H54 (cell line): ENCODE measurements around the gene COA6.

Experiments used
- DNase-seq: peaks from one replicate; pipeline ENCODE4 v3.0.0; 2011; ENCODE audit warnings: low spot score, mixed read lengths; ENCODE audit not compliant: insufficient read length
- FAIRE-seq: peaks from 3 replicates; lab custom pipeline; 2011; peaks lifted over from hg19 to GRCh38; lab: Jason Lieb, UNC
- POLR2A ChIP-seq: IDR thresholded peaks from 2 replicates; pipeline ENCODE4 v1.6.1; 2011; ENCODE audit warnings: low read depth, mild to moderate bottlenecking, low read length

COA6 gene

GRCh38 chr1:234408757-234409156 lies 35.5 kb downstream of the COA6 start:
- no peak for TF ChIP-seq POLR2A
- FAIRE-seq (no peak), DNase-seq (no peak)

- FAIRE-seq (no peak), DNase-seq (no peak)
- no peak for TF ChIP-seq POLR2A
Observed at GRCh38 chr1:234409328-234409727, 36.1 kb downstream of the COA6 start.

- DNase-seq (no peak), FAIRE-seq (no peak)
- TF ChIP-seq POLR2A: no peak
Observed at GRCh38 chr1:234412830-234413229, 39.6 kb downstream of the COA6 start.

GRCh38 chr1:234413485-234413884 lies 40.2 kb downstream of the COA6 start:
- DNase-seq (no peak), FAIRE-seq (no peak)
- no peak for TF ChIP-seq POLR2A

GRCh38 chr1:234413990-234414389 lies 40.7 kb downstream of the COA6 start:
- TF ChIP-seq POLR2A: no peak
- DNase-seq (no peak), FAIRE-seq (no peak)

GRCh38 chr1:234427950-234428646 lies 54.8 kb downstream of the COA6 start:
- DNase-seq (no peak), FAIRE-seq (no peak)
- no peak for TF ChIP-seq POLR2A

- TF ChIP-seq POLR2A: no peak
- DNase-seq (no peak), FAIRE-seq (no peak)
Observed at GRCh38 chr1:234429434-234429806, 56.2 kb downstream of the COA6 start.

- no peak for DNase-seq
- FAIRE-seq: no peak
- no peak for TF ChIP-seq POLR2A
Observed at GRCh38 chr1:234430691-234431090, 57.4 kb downstream of the COA6 start.

GRCh38 chr1:234431255-234431654 lies 58.0 kb downstream of the COA6 start:
- FAIRE-seq: no peak

GRCh38 chr1:234433563-234434285 lies 60.5 kb downstream of the COA6 start:
- TF ChIP-seq POLR2A: no peak
- DNase-seq: peak; percentile 15
- FAIRE-seq: peak; percentile 36

More at GRCh38 chr1:234431255-234431654, 58.0 kb downstream of the COA6 start:
- no peak for TF ChIP-seq POLR2A
- no peak for DNase-seq
